MM.1S (cell line): ENCODE measurements around the gene AKR7A3.

Source experiments
- DNase-seq: peaks from one replicate; pipeline ENCODE4 v3.0.0-alpha.2; 2015
- H2AFZ ChIP-seq: fragments of 300-600 bp; sonication (generic); 2 replicates; pipeline ENCODE4 v1.6.0; 2016; ENCODE audit warnings: antibody characterized with exemption, low read length
- H3F3A ChIP-seq: fragments of 300-600 bp; sonication (generic); 2 replicates; pipeline ENCODE4 v1.6.1; 2016; ENCODE audit warnings: mild to moderate bottlenecking, antibody characterized with exemption, low read length, moderate library complexity, mixed read lengths; ENCODE audit not compliant: insufficient read depth
- H3K27ac ChIP-seq: fragments of 300-600 bp; sonication (generic); 2 replicates; pipeline ENCODE4 v1.5.1; 2016; ENCODE audit warnings: mild to moderate bottlenecking, low read length
- H3K27me3 ChIP-seq: fragments of 300-600 bp; sonication (generic); replicated peaks from 2 replicates; pipeline ENCODE4 v1.6.0; 2016; ENCODE audit warnings: low read length; ENCODE audit not compliant: insufficient read depth
- H3K36me3 ChIP-seq: fragments of 300-600 bp; sonication (generic); replicated peaks from 2 replicates; pipeline ENCODE4 v1.6.1; 2016; ENCODE audit warnings: mild to moderate bottlenecking, low read length, mixed read lengths; ENCODE audit not compliant: insufficient read depth
- H3K4me1 ChIP-seq: fragments of 300-600 bp; sonication (generic); 2 replicates; pipeline ENCODE4 v1.6.1; 2016; ENCODE audit warnings: low read length, mixed read lengths
- H3K4me2 ChIP-seq: fragments of 300-600 bp; sonication (generic); 2 replicates; pipeline ENCODE4 v1.6.0; 2016; ENCODE audit warnings: low read depth, low read length
- H3K4me3 ChIP-seq: fragments of 300-600 bp; sonication (generic); 2 replicates; pipeline ENCODE4 v1.5.1; 2016; ENCODE audit warnings: low read length, mixed read lengths
- H3K79me2 ChIP-seq: fragments of 300-600 bp; sonication (generic); 2 replicates; pipeline ENCODE4 v1.6.1; 2016; ENCODE audit warnings: mixed run types, low read length, mixed read lengths
- H3K9ac ChIP-seq: fragments of 300-600 bp; sonication (generic); 2 replicates; pipeline ENCODE4 v1.6.1; 2016; ENCODE audit warnings: low read length, mixed read lengths
- H3K9me2 ChIP-seq: fragments of 300-600 bp; sonication (generic); replicated peaks from 2 replicates; pipeline ENCODE4 v1.6.1; 2016; ENCODE audit warnings: mild to moderate bottlenecking, low read length, mixed read lengths; ENCODE audit not compliant: insufficient read depth
- H3K9me3 ChIP-seq: fragments of 300-600 bp; sonication (generic); replicated peaks from 2 replicates; pipeline ENCODE4 v1.6.1; 2016; ENCODE audit warnings: mild to moderate bottlenecking, low read length, mixed read lengths; ENCODE audit not compliant: insufficient read depth
- H4K20me1 ChIP-seq: fragments of 300-600 bp; sonication (generic); 2 replicates; pipeline ENCODE4 v1.6.1; 2016; ENCODE audit warnings: mild to moderate bottlenecking, low read length, moderate library complexity, mixed read lengths; ENCODE audit not compliant: insufficient read depth
- CTCF ChIP-seq: fragments of 300-600 bp; sonication (generic); IDR thresholded peaks from 2 replicates; pipeline ENCODE4 v1.5.1; 2016; ENCODE audit warnings: antibody characterized with exemption, low read length, mixed read lengths
- EZH2 ChIP-seq: fragments of 300-600 bp; sonication (generic); optimal IDR thresholded peaks from 2 replicates; pipeline ENCODE3; 2017; ENCODE audit warnings: low read depth, mild to moderate bottlenecking, antibody characterized with exemption, low read length, mixed read lengths
- EZH2phosphoT487 ChIP-seq: fragments of 300-600 bp; sonication (generic); IDR thresholded peaks from 2 replicates; pipeline ENCODE4 v1.6.1; 2018; ENCODE audit warnings: antibody characterized with exemption, low read length

AKR7A3 gene

DNA sequence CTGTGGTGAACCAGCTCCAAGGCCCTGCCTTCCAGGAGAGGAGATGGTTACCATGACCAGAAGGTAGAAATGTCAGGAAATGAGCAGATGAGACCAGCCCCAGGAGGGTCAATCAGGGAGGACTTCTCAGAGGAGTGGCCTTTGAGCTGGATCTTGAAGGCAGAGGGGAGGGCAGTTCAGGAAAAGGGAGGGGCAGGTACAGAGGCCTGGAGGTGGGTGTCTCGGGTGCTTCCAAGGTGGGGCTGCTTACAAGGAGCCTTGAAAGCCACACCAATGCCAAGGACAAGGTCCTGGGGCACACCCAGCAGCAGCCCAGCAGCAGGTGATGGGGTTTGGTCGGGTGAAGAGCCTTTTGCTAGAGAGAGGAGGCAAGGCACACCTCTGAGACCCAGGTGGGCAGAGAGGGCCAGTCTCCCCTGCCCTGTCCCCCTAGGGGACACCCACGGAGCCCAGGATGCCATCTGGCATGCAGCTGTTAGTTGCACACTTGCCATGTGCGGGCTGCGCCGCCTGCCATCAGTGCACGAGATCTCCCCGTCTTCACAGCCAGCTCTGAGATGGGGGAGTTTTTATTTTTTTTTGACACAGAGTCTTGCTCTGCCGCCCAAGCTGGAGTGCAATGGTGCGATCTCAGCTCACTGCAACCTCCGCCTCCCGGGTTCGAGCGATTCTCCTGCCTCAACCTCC, 42.0 kb upstream of the AKR7A3 start:
- no peaks in the 10 kb centered on the region for H4K20me1 ChIP-seq
- no peak overlapping the region for H3K27ac ChIP-seq
- no peaks in the 10 kb centered on the region for H3F3A ChIP-seq
- H3K9me2 ChIP-seq: no peaks in the 10 kb centered on the region
- H3K4me3 ChIP-seq: no peak overlapping the region
- no peaks in the 10 kb centered on the region for H3K9me3 ChIP-seq
- TF ChIP-seq EZH2phosphoT487 (no peak), CTCF (no peak), EZH2 (no peak)
- H3K27me3 ChIP-seq: no peaks in the 10 kb centered on the region
- DNase-seq: no peak
- no peaks in the 10 kb centered on the region for H3K79me2 ChIP-seq
- no peak overlapping the region for H3K4me2 ChIP-seq
- no peaks in the 10 kb centered on the region for H3K4me1 ChIP-seq
- H2AFZ ChIP-seq: no peak overlapping the region
- H3K36me3 ChIP-seq: no peaks in the 10 kb centered on the region
- no peak overlapping the region for H3K9ac ChIP-seq

- H3F3A ChIP-seq: no peaks in the 10 kb centered on the region
- H3K4me3 ChIP-seq: no peak overlapping the region
- H4K20me1 ChIP-seq: no peaks in the 10 kb centered on the region
- H3K4me2 ChIP-seq: no peak overlapping the region
- H3K27ac ChIP-seq: no peak overlapping the region
- no peaks in the 10 kb centered on the region for H3K79me2 ChIP-seq
- H3K36me3 ChIP-seq: no peaks in the 10 kb centered on the region
- H3K9me3 ChIP-seq: no peaks in the 10 kb centered on the region
- no peaks in the 10 kb centered on the region for H3K4me1 ChIP-seq
- DNase-seq: no peak
- no peaks in the 10 kb centered on the region for H3K27me3 ChIP-seq
- H2AFZ ChIP-seq: no peak overlapping the region
- H3K9me2 ChIP-seq: no peaks in the 10 kb centered on the region
- no peak overlapping the region for H3K9ac ChIP-seq
- TF ChIP-seq EZH2phosphoT487 (no peak), EZH2 (no peak), CTCF (no peak)
Measured at GRCh38 chr1:19329611-19330010, 41.0 kb upstream of the AKR7A3 start.

GRCh38 chr1:19329188-19329587, 40.6 kb upstream of the AKR7A3 start:
- Histone ChIP-seq H2AFZ (no peak overlapping the region), H3F3A (no peaks in the 10 kb centered on the region), H3K36me3 (no peaks in the 10 kb centered on the region), H3K27ac (no peak overlapping the region), H4K20me1 (no peaks in the 10 kb centered on the region), H3K4me2 (no peak overlapping the region), H3K4me1 (no peaks in the 10 kb centered on the region), H3K4me3 (no peak overlapping the region), H3K79me2 (no peaks in the 10 kb centered on the region), H3K9me2 (no peaks in the 10 kb centered on the region), H3K27me3 (no peaks in the 10 kb centered on the region), H3K9me3 (no peaks in the 10 kb centered on the region), H3K9ac (no peak overlapping the region)
- TF ChIP-seq EZH2 (no peak), CTCF (no peak), EZH2phosphoT487 (no peak)
- no peak for DNase-seq
